HG03108 (cell line): ENCODE results near the gene OR6B3.

Source experiments
- ATAC-seq: cut with Tn5 transposase; IDR thresholded peaks from one replicate; pipeline ENCODE4 v1.9.1; 2021; ENCODE audit warnings: moderate library complexity; ENCODE audit not compliant: unreplicated experiment

The OR6B3 gene

DNA sequence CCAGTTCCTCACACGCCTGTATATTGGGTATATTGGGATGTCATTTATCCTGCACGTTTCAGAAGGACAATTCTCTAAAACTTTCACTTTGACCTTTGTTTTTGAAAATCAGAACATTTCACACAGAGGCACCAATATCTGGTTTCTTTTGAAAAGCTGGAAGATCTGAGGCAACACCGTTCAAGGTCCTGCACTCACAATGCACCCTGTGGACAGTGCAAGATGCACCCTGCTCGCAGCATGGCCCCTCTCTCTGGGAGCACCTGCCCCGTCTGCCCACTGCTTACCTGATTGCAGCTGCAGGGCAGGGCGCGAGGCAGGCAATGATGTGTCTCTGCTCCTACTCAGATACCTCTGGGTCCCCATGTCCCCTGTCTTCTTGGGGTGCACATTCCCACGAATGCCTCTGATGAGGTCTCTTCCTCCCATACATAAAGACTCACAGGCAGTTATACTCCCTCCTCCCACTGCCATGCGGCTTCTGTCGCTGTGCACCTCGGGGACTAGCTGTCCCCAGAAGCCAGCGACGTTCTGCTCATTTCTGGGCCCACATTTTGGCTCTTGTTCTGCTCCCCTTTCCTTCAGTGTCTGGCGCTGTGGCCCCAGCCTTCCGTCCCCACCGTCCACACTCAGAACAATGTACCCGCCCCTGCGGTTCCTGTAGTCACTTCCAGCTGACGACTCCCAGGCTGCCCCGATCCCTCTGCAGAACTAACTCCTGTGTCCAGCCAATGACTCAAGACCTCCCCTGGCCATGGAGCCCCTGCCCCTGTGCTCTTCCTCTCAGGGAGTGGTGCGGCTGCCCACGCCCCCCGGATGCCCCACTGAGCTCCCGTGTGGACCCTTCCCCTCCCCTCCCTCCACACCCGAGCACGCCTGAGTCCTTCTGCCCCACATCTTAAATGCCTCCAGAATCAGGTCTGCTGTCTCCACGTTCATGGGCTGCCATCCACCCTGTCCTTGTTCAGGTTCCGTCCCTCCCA is at the start of gene OR6B3:
Gene OR6B3 (minus strand): TSS at position 349 of the 983 bp plus-strand sequence.
- no peak for ATAC-seq

DNA sequence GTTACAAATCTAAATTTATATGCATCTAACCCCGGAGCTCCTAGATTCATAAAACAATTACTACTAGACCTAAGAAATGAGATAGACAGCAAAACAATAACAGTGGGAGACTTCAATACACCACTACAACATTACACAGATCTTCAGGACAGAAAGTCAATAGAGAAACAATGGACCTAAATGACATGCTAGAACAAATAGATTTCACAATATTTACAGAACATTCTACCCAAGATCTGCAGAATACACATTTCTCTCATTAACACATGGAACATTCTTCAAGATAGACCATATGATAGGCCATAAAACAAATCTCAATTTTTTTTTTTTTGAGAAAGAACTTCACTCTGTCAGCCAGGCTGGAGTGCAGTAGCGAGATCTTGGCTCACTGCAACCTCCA is 45.0 kb upstream of the OR6B3 start:
- ATAC-seq: no peak

DNA sequence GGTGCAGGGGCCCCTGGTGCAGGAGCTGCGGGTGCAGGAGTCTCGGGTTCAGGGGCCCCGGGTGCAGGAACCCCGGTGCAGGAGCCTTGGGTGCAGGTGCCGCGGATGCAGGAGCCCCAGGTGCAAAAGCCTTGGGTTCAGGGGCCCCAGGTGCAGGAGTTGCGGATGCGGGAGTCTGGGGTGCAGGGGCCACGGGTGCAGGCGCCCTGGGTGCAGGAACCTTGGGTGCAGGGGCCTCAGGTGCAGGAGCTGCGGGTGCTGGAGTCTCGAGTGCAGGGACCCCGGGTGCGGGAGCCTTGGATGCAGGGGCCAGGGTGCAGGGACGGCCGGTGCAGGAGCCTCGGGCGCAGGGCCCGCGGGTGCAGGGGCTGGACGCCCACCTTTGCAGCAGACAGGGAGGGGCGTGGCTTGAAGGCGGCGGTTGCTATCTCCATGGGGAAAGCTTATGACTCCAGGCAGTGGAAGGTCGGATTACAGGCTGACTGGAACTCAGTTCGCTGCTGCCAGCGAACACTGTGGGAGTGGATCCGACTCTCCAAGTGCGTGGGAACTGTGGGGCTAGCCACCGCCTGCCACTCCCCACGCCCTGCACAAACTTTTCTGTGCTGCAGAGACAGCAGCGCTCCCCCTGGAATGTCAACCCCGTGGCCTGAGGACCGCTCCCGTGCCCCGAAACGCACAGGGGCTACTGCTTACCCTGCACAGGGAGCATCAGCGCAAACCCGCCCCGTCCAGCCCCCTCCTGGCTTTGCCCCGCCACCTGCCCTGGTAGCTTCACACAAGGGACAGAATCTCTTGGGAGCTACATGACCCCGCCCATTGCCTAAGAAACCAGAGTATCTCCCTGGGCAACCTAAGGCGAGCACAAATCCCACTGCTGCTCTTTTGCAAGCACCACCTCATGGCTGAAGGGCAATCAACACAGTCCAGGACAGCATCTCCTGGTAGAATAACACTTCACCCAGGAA is 42.5 kb upstream of the OR6B3 start:
- no peak for ATAC-seq

- no peak for ATAC-seq
These were observed 36.0 kb upstream of the OR6B3 start for GRCh38 chr2:240089306-240089705.

DNA sequence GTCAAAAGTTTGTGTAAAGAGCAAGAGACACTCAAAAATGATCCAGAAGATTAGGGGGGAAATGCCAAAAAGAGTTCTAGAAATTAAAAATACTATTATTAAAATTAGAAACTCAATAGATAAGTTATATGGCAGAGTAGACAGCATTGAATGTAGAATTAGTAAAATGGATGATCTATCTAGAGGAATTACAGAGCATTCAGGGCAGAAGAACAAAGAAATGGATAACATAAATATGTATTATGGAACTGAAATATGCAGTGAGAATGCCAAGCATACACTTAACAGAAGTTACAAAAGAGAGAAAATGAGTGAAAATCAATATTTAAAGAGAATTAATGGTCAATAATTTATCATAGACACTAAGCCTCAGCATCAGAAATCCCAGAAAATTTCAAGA is 33.2 kb upstream of the OR6B3 start:
- no peak for ATAC-seq

GRCh38 chr2:240078631-240079030 is 25.3 kb upstream of the OR6B3 start:
- no peak for ATAC-seq

- ATAC-seq: no peak
These were observed 24.1 kb upstream of the OR6B3 start for GRCh38 chr2:240077442-240077841.

DNA sequence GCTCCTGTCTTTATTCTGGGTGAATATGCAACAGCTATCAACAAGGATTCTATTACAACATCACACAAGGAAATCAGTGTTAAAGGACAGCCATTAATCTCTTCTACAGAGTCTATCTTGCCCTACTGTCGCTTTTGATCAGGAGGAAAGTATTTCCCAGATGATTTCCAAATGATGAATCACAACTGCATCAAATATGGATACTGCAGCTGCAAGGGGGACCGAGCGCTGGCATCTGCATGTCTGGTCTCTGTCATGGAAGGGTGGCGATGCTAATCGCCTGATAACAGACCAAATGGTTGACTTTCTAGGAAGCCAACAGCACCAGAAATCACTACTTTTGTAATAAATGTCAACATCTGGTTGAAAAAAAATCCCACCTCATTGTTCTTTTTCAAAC is 21.2 kb upstream of the OR6B3 start:
- no peak for ATAC-seq

GRCh38 chr2:240070907-240071306 is 17.6 kb upstream of the OR6B3 start:
- no peak for ATAC-seq

DNA sequence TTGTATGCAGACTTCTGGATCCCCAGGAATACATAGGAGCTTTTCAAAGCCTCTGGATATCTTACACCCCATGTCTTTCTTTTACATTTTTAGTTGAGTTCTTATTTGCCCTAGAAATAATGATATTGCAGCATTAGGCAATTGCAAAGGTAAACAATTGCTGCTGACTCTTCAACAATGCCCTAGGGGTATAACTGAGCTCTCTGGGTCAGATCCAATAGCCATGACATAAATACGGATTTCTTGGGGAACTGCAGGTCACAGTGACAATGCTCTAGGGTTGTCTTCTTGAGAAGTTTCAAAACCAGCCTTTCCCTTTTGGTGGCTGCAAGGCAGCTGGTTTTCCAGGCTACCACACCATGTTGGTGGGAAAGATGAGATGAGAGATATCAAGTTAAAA is 16.5 kb upstream of the OR6B3 start:
- no peak for ATAC-seq

DNA sequence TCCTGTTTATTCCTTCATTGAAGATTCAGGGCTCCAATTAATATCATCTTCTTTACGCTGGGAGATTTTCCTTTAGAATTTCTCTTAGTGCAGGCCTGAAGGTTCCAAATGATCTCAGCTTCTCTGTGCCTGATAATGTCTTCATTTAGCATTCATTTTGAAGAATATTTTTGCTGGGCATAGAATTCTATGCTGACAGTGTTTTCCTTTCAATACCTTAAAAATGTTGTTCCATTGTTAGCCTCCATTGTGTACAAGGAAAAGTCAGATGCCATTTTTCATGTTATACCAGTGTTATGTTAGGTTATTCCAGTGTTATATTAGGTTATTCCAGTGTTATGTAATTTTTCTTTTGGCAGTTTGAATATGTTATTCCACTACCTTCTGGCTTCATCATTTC is 14.9 kb upstream of the OR6B3 start:
- no peak for ATAC-seq

DNA sequence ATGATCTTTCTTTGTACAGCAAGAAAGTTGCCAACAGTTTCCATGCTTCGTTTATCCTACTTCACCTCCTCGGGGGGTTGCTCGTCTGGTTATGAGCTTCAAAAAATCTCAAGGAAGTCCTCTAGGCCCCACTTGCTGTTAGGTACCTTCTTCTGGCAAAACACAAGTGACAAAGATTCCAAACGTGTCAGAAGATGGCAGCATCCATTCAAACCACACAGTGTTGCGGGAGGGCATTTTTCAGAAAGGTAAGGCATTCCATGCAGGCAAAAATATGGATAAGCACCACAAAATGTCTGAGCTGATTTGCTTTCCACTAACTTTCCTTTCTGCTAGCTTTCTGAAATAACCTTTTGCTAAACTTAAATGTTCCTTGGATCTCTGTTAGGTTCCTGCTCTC is 13.2 kb upstream of the OR6B3 start:
- no peak for ATAC-seq

DNA sequence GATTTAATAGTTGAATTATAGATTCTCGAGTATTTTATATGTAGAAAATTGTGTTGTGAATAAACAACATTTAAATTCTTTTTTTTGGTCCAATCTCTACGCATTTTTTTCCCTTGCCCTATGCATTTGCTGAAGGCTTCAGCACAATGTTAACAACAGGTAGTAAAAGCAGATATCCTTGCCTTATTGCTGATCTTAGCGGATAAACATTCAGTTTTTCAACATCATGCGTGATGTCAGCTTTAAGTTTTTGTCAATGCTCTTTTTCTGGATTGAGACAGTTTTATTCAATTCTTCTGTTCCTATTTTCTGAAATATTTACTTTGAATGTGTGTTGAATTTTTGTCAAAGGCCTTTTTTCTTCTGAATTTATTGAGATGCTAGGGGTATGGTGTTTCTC is 11.6 kb upstream of the OR6B3 start:
- ATAC-seq: no peak

- ATAC-seq: no peak
These were observed 7.8 kb upstream of the OR6B3 start for GRCh38 chr2:240060977-240061591.

- ATAC-seq: no peak
These were observed 3.4 kb upstream of the OR6B3 start for GRCh38 chr2:240056678-240057077.

- no peak for ATAC-seq
These were observed 2.0 kb upstream of the OR6B3 start for GRCh38 chr2:240055177-240055917.

- ATAC-seq: no peak
These were observed 797 bp downstream of the OR6B3 start for GRCh38 chr2:240052524-240052923.

DNA sequence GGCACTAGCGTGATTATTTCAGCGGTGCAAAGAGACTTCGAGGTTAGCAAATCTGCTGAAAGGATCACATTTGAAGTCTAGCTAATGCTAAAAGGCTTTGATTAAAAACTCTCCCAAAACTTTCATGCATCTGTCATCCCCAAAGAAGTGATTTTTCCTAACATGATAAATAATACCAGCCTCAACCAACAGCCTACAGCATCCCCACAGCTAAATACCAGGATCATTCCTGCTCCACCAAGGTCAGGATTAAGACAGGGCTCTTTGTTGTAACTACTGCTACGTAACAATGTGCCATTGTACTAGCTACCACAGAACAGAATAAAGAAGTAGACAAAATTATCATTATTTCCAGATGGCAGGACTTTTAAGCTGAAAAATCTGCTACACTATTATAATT is 1.6 kb downstream of the OR6B3 start:
- ATAC-seq: no peak

- ATAC-seq: no peak
These were observed 3.0 kb downstream of the OR6B3 start for GRCh38 chr2:240050278-240050677.

DNA sequence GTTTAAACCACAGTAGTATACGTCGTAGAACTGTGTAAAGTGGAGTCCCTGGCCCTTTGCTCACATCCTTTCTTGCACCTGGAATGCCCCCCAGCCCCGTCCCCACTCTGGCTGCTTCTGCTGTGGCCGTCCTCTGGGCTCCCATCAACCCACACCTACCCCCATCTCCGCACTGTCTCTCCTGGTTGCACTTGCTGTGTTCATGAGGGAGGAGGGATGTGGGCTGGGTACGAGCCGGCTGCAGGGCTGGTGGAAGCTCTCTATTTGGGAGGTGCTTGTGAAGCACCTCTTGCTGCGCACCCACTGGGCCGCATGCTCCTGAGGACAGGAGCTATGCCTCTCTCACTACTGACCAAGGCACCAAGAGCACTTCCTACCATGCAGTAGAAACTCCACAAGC is 5.1 kb downstream of the OR6B3 start:
- ATAC-seq: no peak
